Urinary bladder (tissue), 4 donors: ENCODE measurements around the gene ATOH8. TPM values are rescaled to one million over a fixed set of nuclear protein-coding genes. Genes with fewer than 3 reads are reported as not detected.

Experiments used
- DNase-seq: peaks from one replicate; pipeline ENCODE4 v3.0.0-alpha.2; 2015; ENCODE audit errors: extremely low spot score
- H3K27ac ChIP-seq: one replicate; pipeline ENCODE4 v1.5.1; 2013; ENCODE audit warnings: low read depth, mild to moderate bottlenecking, moderate library complexity
- H3K36me3 ChIP-seq: one replicate; pipeline ENCODE4 v1.6.1; 2013; ENCODE audit warnings: mild to moderate bottlenecking, moderate library complexity; ENCODE audit not compliant: insufficient read depth
- H3K4me1 ChIP-seq: one replicate; pipeline ENCODE4 v1.6.1; 2013; ENCODE audit warnings: mild to moderate bottlenecking, moderate library complexity; ENCODE audit not compliant: insufficient read depth
- H3K4me3 ChIP-seq: one replicate; pipeline ENCODE4 v1.5.1; 2013; ENCODE audit warnings: low read depth, low read length
- WGBS: extraction: QIAGEN DNeasy Blood & Tissue Kit; methylation state at CpG from one replicate; pipeline ENCODE4 v1.1.7; 2013; 5-methylcytosine and 5-hydroxymethylcytosine counted together
- polyA plus RNA-seq: library from polyadenylated mRNA; stranded (reverse); fragments of 200-250 nt; gene quantifications from one replicate; pipeline ENCODE4 v1.2.3, GENCODE V29; 2013
- total RNA-seq: library from RNA; depleted of rRNA; stranded (reverse); fragments of >200 nt; gene quantifications from one replicate; pipeline ENCODE4 v1.2.3, GENCODE V29; 2014
- donor health status: healthy with polysubstance abuse.
- donor health status: healthy.

Gene ATOH8
- total and polyA plus RNA-seq, 2 donors = 18.3 to 49.2 TPM

GRCh38 chr2:85735691-85736090, 18.1 kb upstream of the ATOH8 start:
- H3K4me3 ChIP-seq = no peak overlapping the region
- H3K4me1 ChIP-seq = no peaks in the 10 kb centered on the region
- no peaks in the 10 kb centered on the region for H3K36me3 ChIP-seq
- H3K27ac ChIP-seq = no peak overlapping the region
- DNase-seq = no peak

- DNase-seq = no peak
- no peaks in the 10 kb centered on the region for H3K36me3 ChIP-seq
- 86% methylated on average over 7 of the region's 7 CpGs for WGBS
- H3K27ac ChIP-seq = peak overlapping the region; percentile 55
- H3K4me3 ChIP-seq = no peak overlapping the region
- H3K4me1 ChIP-seq = no peaks in the 10 kb centered on the region
Observed at GRCh38 chr2:85736456-85737355, 17.1 kb upstream of the ATOH8 start.

DNA sequence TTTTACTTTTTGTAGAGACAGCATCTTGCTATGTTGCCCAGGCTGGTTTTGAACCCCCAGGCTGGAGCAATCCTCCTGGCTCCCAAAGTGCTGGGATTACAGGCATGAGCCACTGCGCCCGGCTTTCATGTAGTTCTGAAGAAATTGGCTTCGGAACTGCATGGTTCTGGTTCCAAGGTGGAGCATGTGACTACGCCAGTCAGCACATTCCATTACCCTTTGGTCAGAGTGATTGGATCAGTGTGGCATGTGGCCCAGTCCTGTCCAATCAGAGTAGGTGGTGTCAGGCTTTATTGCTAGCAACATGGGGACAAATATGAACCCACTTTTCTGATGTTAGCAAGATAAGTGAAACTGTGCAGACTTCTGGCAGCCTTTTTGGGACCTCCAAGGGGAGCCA, 16.3 kb upstream of the ATOH8 start:
- Histone ChIP-seq H3K4me3 (no peak overlapping the region), H3K27ac (peak overlapping the region; percentile 76), H3K36me3 (no peaks in the 10 kb centered on the region), H3K4me1 (no peaks in the 10 kb centered on the region)
- 30% methylated on average over 4 of the region's 4 CpGs for WGBS
- no peak for DNase-seq

GRCh38 chr2:85737961-85738360, 15.8 kb upstream of the ATOH8 start:
- Histone ChIP-seq H3K36me3 (no peaks in the 10 kb centered on the region), H3K27ac (peak overlapping the region; percentile 76), H3K4me1 (no peaks in the 10 kb centered on the region), H3K4me3 (no peak overlapping the region)
- DNase-seq = no peak
- WGBS = 55% methylated on average over 4 of the region's 4 CpGs

DNA sequence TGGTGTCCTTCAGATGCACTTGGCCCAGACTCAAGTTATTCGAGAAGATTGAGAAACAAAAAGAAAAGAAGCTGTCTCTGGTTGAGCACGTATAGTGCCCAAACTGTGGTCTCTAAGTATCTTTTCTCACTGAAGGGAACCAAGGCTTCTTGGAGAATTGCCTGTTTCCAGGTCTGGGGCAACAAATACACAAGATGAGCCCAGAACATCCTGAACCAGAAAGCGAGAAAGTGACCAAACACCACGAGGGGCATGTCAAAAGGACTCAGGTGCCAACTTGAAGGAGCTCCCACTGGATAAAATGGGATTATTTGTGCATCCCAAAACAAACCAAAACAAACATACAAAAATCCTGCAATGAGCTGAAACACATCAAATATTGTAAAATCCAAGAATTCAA, 13.6 kb upstream of the ATOH8 start:
- WGBS = 88% methylated on average over 4 of the region's 4 CpGs
- H3K4me1 ChIP-seq = peaks cover 5% of the 10 kb centered on the region
- DNase-seq = no peak

GRCh38 chr2:85741211-85741832, 12.5 kb upstream of the ATOH8 start:
- DNase-seq = no peak
- Histone ChIP-seq H3K27ac (peak overlapping the region; percentile 98), H3K4me3 (no peak overlapping the region), H3K36me3 (no peaks in the 10 kb centered on the region), H3K4me1 (peaks cover 5% of the 10 kb centered on the region)
- WGBS = 77% methylated on average over 9 of the region's 9 CpGs

More for the DNA sequence above, 13.6 kb upstream of the ATOH8 start:
- Histone ChIP-seq H3K4me3 (no peak overlapping the region), H3K27ac (peak overlapping the region; percentile 12), H3K36me3 (no peaks in the 10 kb centered on the region)

DNA sequence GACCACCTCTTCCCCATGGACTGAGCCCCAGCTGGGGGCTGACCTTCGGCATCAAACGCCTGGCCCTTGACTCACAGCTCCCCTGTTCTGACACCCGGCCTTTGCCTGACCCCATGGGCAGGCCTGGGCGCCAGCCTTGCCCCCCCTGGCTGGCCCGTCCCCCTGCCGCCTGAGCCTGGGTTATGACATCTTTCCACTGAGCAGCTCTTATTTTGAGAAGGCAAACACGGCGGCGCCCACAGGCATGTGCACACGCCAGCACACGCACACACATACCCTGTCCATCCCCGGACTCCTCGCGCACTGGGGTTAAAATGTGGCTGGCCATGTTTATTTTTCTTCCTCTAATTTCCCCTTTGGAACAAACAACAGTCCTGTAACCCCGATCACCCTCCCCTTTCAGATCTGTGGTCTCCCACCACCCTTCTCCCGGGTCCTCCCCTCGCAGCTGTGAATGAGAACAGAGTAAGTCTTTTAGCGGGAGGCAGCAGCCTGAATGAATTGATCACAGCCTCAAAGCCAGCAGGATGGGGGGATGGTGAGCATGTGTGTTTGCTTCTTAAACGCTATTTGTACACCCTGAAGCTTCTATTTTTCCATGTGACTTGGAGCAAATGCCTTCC, 11.8 kb upstream of the ATOH8 start:
- WGBS = 23% methylated on average over 19 of the region's 19 CpGs
- H3K4me3 ChIP-seq = no peak overlapping the region
- no peaks in the 10 kb centered on the region for H3K36me3 ChIP-seq
- H3K4me1 ChIP-seq = peaks cover 5% of the 10 kb centered on the region
- peak overlapping the region; percentile 98 for H3K27ac ChIP-seq
- DNase-seq = no peak

GRCh38 chr2:85743304-85743978, 10.3 kb upstream of the ATOH8 start:
- H3K4me1 ChIP-seq = peaks cover 5% of the 10 kb centered on the region
- 60% methylated on average over 10 of the region's 10 CpGs for WGBS
- no peak overlapping the region for H3K4me3 ChIP-seq

DNA sequence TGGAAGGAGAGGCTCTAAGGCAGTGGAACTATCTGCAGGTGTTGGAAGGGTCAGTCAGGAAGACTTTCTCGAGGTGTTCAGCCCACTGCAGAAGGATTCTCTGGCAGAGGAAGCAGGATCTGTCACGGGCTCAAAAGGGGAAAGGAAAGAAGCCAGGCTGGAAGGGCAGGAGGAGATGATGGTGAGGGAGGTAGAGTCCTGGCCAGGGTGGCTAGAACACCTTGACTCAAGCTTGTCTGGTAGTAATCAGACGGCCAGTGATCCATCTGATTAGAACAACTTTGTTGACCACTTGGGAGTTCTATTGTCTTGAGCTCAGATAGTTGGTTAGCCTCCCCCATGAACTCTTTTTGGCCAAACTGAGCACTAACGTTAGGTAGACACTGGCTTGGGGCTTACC, 9.7 kb upstream of the ATOH8 start:
- WGBS = 49% methylated on average over 4 of the region's 4 CpGs
- Histone ChIP-seq H3K27ac (peak overlapping the region; percentile 31), H3K36me3 (no peaks in the 10 kb centered on the region), H3K4me3 (no peak overlapping the region), H3K4me1 (peaks cover 5% of the 10 kb centered on the region)
- DNase-seq = no peak

More at GRCh38 chr2:85743304-85743978, 10.3 kb upstream of the ATOH8 start:
- no peak for DNase-seq
- H3K36me3 ChIP-seq = no peaks in the 10 kb centered on the region
- peak overlapping the region; percentile 51 for H3K27ac ChIP-seq

DNA sequence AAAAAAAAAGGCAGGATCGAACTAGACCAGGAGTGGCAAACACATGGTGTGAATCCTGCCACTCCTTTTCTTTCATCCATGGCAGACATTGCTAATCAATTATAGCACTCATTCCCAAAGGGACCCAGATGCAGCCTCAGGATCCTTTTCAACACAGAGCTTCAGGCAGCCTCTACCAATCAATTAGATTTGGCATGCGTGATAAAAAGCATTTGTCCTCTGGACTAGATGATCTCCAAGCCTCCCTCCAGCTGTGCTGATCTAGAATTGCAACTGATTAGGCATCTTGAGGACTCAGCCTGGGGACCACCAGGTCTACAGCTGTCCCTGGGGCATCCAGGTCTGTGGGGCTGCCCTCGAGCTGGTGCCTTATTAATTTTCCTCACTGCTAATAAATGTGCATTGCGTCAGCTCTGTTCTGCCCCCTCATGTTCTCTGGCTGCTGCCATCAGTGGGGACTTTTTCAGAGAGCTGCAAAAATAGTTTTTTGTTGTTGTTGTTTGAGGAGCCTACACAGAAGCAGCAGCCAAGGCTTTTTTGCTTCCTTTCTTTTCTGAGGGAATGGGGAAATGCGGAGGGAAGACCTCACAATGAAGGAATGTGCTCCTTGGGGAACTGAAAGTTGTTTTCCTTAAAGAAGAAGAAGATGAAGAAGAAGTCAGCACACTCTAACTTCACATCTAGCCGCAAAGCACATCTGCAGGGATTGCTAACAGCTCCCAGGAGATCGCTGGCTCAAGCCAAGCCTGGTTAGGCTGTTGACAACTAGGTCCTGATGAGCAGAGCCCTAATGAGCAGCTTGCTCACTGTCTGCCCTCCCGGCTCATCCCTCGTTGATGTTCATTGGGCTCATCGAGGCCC, 8.8 kb upstream of the ATOH8 start:
- WGBS = 22% methylated on average over 10 of the region's 10 CpGs
- no peaks in the 10 kb centered on the region for H3K36me3 ChIP-seq
- no peak overlapping the region for H3K4me3 ChIP-seq
- H3K4me1 ChIP-seq = peaks cover 5% of the 10 kb centered on the region
- peak overlapping the region; percentile 77 for H3K27ac ChIP-seq
- peak; percentile 60 for DNase-seq

DNA sequence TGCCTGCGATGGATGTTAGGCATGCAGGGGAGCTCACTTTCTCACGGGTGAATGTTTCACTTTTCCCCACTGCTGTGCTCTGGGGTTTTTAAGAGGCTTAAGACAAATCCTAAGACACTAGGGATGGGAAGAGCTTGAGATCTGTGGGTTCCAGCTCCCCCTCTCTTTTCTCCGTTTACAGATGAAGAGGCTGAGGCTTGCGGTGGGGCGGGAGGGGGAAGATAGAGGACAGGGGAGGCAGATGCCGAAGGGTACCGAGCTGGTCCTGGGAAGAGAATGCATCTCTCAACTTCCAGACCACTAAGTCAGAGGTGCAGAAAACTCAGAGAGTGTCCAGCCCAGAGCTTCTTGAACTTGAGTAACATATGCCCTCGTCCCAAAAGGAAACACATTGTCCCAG, 8.2 kb upstream of the ATOH8 start:
- H3K4me1 ChIP-seq = peaks cover 5% of the 10 kb centered on the region
- no peak overlapping the region for H3K4me3 ChIP-seq
- H3K36me3 ChIP-seq = no peaks in the 10 kb centered on the region
- WGBS = 34% methylated on average over 8 of the region's 8 CpGs
- no peak for DNase-seq
- peak overlapping the region; percentile 75 for H3K27ac ChIP-seq

GRCh38 chr2:85746321-85747004, 7.3 kb upstream of the ATOH8 start:
- Histone ChIP-seq H3K4me3 (no peak overlapping the region), H3K4me1 (peaks cover 5% of the 10 kb centered on the region), H3K36me3 (no peaks in the 10 kb centered on the region), H3K27ac (peak overlapping the region; percentile 72)
- DNase-seq = no peak
- 82% methylated on average over 8 of the region's 8 CpGs for WGBS
